Activated CD8-positive, alpha-beta memory T cell treated with anti-CD3 and anti-CD28 coated beads for 24 hours (primary cell): ENCODE data around the gene DEAF1.
A peak's percentile ranks its signal among the peaks of the same experiment; 100 is the strongest.
"Not testable (repeated sequence)": the region's sequence is repeated elsewhere in the genome, so short reads cannot be mapped to it uniquely, and the experiment has no call there.

Experiments used
- DNase-seq: peaks from one replicate; pipeline ENCODE4 v3.0.0-alpha.2; 2020

DEAF1 gene

GRCh38 chr11:679271-680207 is 15.5 kb downstream of the DEAF1 start:
- DNase-seq, result no peak

GRCh38 chr11:678297-678696 is 16.7 kb downstream of the DEAF1 start:
- DNase-seq, result no peak

- no peak for DNase-seq
These were observed 20.6 kb downstream of the DEAF1 start for GRCh38 chr11:674406-674805.

- DNase-seq, result no peak
These were observed 21.2 kb downstream of the DEAF1 start for GRCh38 chr11:673866-674265.

- DNase-seq, result no peak
These were observed 29.2 kb downstream of the DEAF1 start for GRCh38 chr11:665704-666281.

- no peak for DNase-seq
These were observed 29.8 kb downstream of the DEAF1 start for GRCh38 chr11:665062-665703.

- peak; percentile 76 for DNase-seq
These were observed 32.2 kb downstream of the DEAF1 start for GRCh38 chr11:662689-663274.

GRCh38 chr11:660681-661444 is 34.2 kb downstream of the DEAF1 start:
- no peak for DNase-seq

- DNase-seq, result no peak
These were observed 34.7 kb downstream of the DEAF1 start for GRCh38 chr11:660281-660680.

GRCh38 chr11:659532-660085 is 35.4 kb downstream of the DEAF1 start:
- no peak for DNase-seq

- DNase-seq, result no peak
These were observed 37.3 kb downstream of the DEAF1 start for GRCh38 chr11:657691-658126.

GRCh38 chr11:656866-657265 is 38.2 kb downstream of the DEAF1 start:
- DNase-seq, result no peak

- DNase-seq, result no peak
These were observed 38.6 kb downstream of the DEAF1 start for GRCh38 chr11:656426-656825.

GRCh38 chr11:655036-655726 is 39.8 kb downstream of the DEAF1 start:
- no peak for DNase-seq

- not testable (repeated sequence) for DNase-seq
These were observed 40.6 kb downstream of the DEAF1 start for GRCh38 chr11:654444-654843.

GRCh38 chr11:653837-654236 is 41.2 kb downstream of the DEAF1 start:
- DNase-seq, result no peak

GRCh38 chr11:653136-653535 is 41.9 kb downstream of the DEAF1 start:
- not testable (repeated sequence) for DNase-seq

GRCh38 chr11:650482-650881 is 44.5 kb downstream of the DEAF1 start:
- DNase-seq, result no peak

- DNase-seq, result not testable (repeated sequence)
These were observed 47.3 kb downstream of the DEAF1 start for GRCh38 chr11:647672-648158.

- DNase-seq, result no peak
These were observed 48.8 kb downstream of the DEAF1 start for GRCh38 chr11:646214-646613.

- DNase-seq, result no peak
These were observed 49.5 kb downstream of the DEAF1 start for GRCh38 chr11:645536-645935.
